ENCODE results near the gene FAM98A.

DNA sequence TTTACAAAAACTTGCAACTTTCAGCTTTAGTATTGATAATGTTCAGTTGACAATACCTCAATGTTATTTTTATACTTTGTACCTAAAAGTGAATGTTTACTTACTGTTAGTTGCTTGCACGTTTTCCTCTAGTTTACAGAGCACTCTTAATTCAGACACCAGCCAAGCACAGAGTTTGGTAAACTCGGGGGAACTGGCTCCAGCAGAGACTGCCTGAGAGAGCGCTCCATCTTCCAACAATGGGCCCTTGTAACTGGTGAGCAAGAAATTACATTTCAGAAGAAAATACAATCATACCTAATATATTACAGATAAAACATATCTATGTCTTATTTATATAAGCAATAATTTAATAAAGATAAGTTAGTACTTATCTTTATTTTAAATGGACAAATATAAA is 3.7 kb downstream of the FAM98A start:
- TF ChIP-seq EP300 (IDR thresholded peaks at IDR 0.05): no peak
- TF ChIP-seq, protein P1, sequence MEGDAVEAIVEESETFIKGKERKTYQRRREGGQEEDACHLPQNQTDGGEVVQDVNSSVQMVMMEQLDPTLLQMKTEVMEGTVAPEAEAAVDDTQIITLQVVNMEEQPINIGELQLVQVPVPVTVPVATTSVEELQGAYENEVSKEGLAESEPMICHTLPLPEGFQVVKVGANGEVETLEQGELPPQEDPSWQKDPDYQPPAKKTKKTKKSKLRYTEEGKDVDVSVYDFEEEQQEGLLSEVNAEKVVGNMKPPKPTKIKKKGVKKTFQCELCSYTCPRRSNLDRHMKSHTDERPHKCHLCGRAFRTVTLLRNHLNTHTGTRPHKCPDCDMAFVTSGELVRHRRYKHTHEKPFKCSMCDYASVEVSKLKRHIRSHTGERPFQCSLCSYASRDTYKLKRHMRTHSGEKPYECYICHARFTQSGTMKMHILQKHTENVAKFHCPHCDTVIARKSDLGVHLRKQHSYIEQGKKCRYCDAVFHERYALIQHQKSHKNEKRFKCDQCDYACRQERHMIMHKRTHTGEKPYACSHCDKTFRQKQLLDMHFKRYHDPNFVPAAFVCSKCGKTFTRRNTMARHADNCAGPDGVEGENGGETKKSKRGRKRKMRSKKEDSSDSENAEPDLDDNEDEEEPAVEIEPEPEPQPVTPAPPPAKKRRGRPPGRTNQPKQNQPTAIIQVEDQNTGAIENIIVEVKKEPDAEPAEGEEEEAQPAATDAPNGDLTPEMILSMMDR (IDR thresholded peaks at IDR 0.05): no peak

Measured in suprapubic skin (tissue), 3 donors.